ENCODE measurements around the gene IL18BP.

DNA sequence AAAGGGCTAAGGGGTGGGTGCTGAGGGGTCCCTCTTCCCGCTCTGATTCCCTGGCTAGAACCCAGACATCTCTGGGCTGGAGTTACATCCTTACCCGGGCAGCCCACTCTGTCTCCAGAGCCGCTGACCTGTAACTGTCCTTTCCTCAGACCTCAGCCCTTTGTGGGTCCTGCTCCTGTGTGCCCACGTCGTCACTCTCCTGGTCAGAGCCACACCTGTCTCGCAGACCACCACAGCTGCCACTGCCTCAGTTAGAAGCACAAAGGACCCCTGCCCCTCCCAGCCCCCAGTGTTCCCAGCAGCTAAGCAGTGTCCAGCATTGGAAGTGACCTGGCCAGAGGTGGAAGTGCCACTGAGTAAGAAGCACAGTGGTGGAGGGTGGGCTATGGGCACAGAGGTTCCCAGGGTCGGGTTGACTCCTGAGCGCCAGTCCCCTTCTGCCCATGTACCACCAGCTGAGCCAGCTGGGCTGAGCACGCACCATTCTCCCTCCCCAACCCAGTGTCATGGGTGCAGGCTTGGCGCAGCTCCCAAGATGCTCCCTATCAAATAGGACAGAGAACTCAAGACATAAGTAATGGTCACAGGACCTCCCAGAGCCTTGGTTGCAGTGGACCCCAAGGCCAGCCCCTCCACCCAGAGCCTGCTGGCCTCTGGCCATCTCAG, 1.6 kb downstream of the IL18BP start:
- TF ChIP-seq SUZ12 (IDR thresholded peaks at IDR 0.05; ENCODE audit: unreplicated experiment) (no peak), REST (IDR thresholded peaks at IDR 0.05; ENCODE audit: low read depth, low read length) (no peak), CTCF (IDR thresholded peaks at IDR 0.05 in 2 of 3, conservative IDR thresholded peaks at IDR 0.05 in 1 of 3; ENCODE audit: control insufficient read depth in 2 of 3, extremely low read depth in 1 of 3, insufficient read depth in 1 of 3, low read depth in 3 of 3, low read length in 3 of 3) (no peak), ZNF687 (IDR thresholded peaks at IDR 0.05) (no peak), SIX5 (IDR thresholded peaks at IDR 0.05; ENCODE audit: low read depth, low read length, severe bottlenecking) (no peak), SREBF1 (IDR thresholded peaks at IDR 0.05; ENCODE audit: low read length) (no peak)
- TF ChIP-seq, protein P1, sequence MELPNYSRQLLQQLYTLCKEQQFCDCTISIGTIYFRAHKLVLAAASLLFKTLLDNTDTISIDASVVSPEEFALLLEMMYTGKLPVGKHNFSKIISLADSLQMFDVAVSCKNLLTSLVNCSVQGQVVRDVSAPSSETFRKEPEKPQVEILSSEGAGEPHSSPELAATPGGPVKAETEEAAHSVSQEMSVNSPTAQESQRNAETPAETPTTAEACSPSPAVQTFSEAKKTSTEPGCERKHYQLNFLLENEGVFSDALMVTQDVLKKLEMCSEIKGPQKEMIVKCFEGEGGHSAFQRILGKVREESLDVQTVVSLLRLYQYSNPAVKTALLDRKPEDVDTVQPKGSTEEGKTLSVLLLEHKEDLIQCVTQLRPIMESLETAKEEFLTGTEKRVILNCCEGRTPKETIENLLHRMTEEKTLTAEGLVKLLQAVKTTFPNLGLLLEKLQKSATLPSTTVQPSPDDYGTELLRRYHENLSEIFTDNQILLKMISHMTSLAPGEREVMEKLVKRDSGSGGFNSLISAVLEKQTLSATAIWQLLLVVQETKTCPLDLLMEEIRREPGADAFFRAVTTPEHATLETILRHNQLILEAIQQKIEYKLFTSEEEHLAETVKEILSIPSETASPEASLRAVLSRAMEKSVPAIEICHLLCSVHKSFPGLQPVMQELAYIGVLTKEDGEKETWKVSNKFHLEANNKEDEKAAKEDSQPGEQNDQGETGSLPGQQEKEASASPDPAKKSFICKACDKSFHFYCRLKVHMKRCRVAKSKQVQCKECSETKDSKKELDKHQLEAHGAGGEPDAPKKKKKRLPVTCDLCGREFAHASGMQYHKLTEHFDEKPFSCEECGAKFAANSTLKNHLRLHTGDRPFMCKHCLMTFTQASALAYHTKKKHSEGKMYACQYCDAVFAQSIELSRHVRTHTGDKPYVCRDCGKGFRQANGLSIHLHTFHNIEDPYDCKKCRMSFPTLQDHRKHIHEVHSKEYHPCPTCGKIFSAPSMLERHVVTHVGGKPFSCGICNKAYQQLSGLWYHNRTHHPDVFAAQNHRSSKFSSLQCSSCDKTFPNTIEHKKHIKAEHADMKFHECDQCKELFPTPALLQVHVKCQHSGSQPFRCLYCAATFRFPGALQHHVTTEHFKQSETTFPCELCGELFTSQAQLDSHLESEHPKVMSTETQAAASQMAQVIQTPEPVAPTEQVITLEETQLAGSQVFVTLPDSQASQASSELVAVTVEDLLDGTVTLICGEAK (IDR thresholded peaks at IDR 0.05; ENCODE audit: borderline replicate concordance) = no peak

Data from GM12878 (cell line).